Ovary (tissue), 9 donors: ENCODE measurements around the gene GOLGA7B. TPM values are rescaled to one million over a fixed set of nuclear protein-coding genes. Genes with fewer than 3 reads are reported as not detected.

ENCODE experiments used
- DNase-seq, 5 donors: peaks; one replicate each; pipeline ENCODE4 v3.0.0-alpha.2; 2019 to 2020
- H3K27ac ChIP-seq, 2 donors: fragments of 200-600 bp; one replicate each; pipeline versions ENCODE4 v1.5.1 to v1.8.0; 2019 to 2022
- H3K27me3 ChIP-seq: fragments of 200-600 bp; one replicate; pipeline ENCODE4 v1.8.0; 2022
- H3K36me3 ChIP-seq: fragments of 200-600 bp; sonication (generic); one replicate; pipeline ENCODE4 v1.5.1; 2019
- H3K4me1 ChIP-seq: one replicate; pipeline ENCODE4 v1.8.1; 2013; ENCODE audit warnings: mild to moderate bottlenecking, moderate library complexity; ENCODE audit not compliant: insufficient read depth
- H3K4me3 ChIP-seq: fragments of 200-600 bp; sonication (generic); one replicate; pipeline ENCODE4 v1.5.1; 2017
- H3K9me3 ChIP-seq, 2 donors: fragments of 200-600 bp in 1 of 2; sonication (generic) in 1 of 2; one replicate each; pipeline versions ENCODE4 v1.5.1 to v1.8.1; 2013 to 2019; ENCODE audit warnings: mild to moderate bottlenecking in 1 of 2, moderate library complexity in 1 of 2
- CTCF ChIP-seq, 3 donors: fragments of 450-650 bp in 2 of 3; fragments of 200-600 bp in 1 of 3; IDR thresholded peaks; one replicate each; pipeline versions ENCODE4 v1.5.1 to v1.8.0; 2016 to 2022; ENCODE audit warnings: antibody characterized with exemption in 3 of 3, mild to moderate bottlenecking in 1 of 3
- EP300 ChIP-seq: sonication (generic); formaldehyde crosslinking; IDR thresholded peaks from one replicate; pipeline ENCODE4 v1.6.1; 2017; ENCODE audit warnings: antibody characterized with exemption
- POLR2A ChIP-seq: fragments of 450-650 bp; IDR thresholded peaks from one replicate; pipeline ENCODE4 v1.6.1; 2017; ENCODE audit warnings: antibody characterized with exemption, mild to moderate bottlenecking, moderate library complexity
- WGBS, 3 donors: extraction: QIAGEN DNeasy Blood & Tissue Kit in 1 of 3; methylation state at CpG; one replicate each; pipeline versions ENCODE4 v1.1.5 to v1.1.7; 2013 to 2017; 5-methylcytosine and 5-hydroxymethylcytosine counted together
- intact Hi-C, 4 donors: fragments of 100-400 bp; cut with DNase I; formaldehyde crosslinking; loops; one replicate each; pipeline versions ENCODE4 v1.11.0 to v1.15.1; 2022 to 2023
- polyA plus RNA-seq, 2 donors: library from polyadenylated mRNA; stranded (reverse); fragments of 200-250 nt in 1 of 2; fragments of 350-450 nt in 1 of 2; fragmentation: Illumina TruSeq in 1 of 2; extraction: RNeasy Lipid Tissue Mini Kit (QIAGEN cat#74804) in 1 of 2; gene quantifications; one replicate each; pipeline ENCODE4 v1.2.3, GENCODE V29; 2013 to 2014
- total RNA-seq, 7 donors: library from RNA; depleted of rRNA in 2 of 7; stranded (reverse); fragments of >200 nt in 2 of 7; fragmentation: NEBNext Ultra II Directional in 3 of 7; extraction: Animal tissue kit (Norgen Biotek cat#: 25700) in 3 of 7; gene quantifications; one replicate each; pipeline versions ENCODE4 v1.1.0 to v1.2.4, GENCODE V29; 2016 to 2023
- donor health status: DM: no; HTN: no; CAD: no; lungs with moderate emphysema.
- donor health status: DM: no; HTN: no; CAD: no.
- donor health status: Bipolar disorder and iron deficiency.
- donor health status: DM: yes; HTN: yes; CAD: no.
- donor health status: DM: no; HTN: no; CAD: no.
- donor health status: DM: yes; HTN: yes; CAD: no.

GOLGA7B gene
- total and polyA plus RNA-seq, 9 donors: under 0.01 to 0.30 (median 0.05) TPM; not detected in 2

DNA sequence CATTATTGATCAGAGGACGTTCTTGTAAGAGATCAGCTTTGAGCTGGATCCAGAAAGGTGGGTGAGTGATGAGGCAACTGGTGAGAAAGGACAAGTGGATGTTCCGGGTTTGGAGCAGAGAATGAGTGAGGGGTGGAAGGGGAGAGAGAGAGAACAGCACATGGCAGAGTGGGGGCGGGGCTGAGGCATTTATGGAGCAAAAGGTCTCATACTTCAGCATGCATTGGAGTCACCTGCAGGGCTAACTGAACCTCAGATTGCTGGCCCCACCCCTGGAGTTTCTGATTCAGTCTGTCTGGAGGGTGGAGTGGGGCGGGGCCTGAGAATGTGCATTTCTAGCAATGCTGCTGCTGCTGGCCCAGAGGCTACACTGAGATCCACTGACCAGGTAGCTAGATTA lies 71.2 kb downstream of the GOLGA7B start:
- intact Hi-C loops: loop anchor here in 1 of 4 donors (10.0 kb wide), 1 partner anchor 124 kb away; no protein-coding TSS in a partner anchor
- WGBS, 3 donors: 33 to 45% (median 35%) methylated on average over 4 of the region's 4 CpGs
- TF ChIP-seq EP300: no peak
- TF ChIP-seq CTCF (IDR thresholded peaks at IDR 0.05): no peak
- no peak for TF ChIP-seq POLR2A

More for the DNA sequence above, 71.2 kb downstream of the GOLGA7B start:
- Histone ChIP-seq H3K27me3 (no peaks in the 10 kb centered on the region), H3K4me3 (no peak overlapping the region), H3K36me3 (no peaks in the 10 kb centered on the region), H3K4me1 (no peaks in the 10 kb centered on the region), H3K9me3 (no peaks in the 10 kb centered on the region), H3K27ac (no peak overlapping the region)
- DNase-seq: no peak

Other genes starting within 250 kb of the GOLGA7B start
- gene MORN4, start 216.3 kb upstream of the GOLGA7B start, total RNA-seq: 10 to 100 TPM in 4 of 7 donors, 1 to 10 TPM in 3; 6.6 to 17.7 (median 12.9) TPM
- gene MORN4, start 216.3 kb upstream of the GOLGA7B start, polyA plus RNA-seq: 10 to 100 TPM; 10.9 to 11.5 TPM
- 10 to 100 TPM; 11.0 to 18.0 (median 12.6) TPM for gene PI4K2A, start 209.2 kb upstream of the GOLGA7B start, total RNA-seq
- 10 to 100 TPM; 10.8 to 23.8 TPM for gene PI4K2A, start 209.2 kb upstream of the GOLGA7B start, polyA plus RNA-seq
- 100 to 1,000 TPM in 2 of 7 donors, 10 to 100 TPM in 5; 12.0 to 139 (median 31.8) TPM for gene AVPI1, start 162.6 kb upstream of the GOLGA7B start, total RNA-seq
- gene AVPI1, start 162.6 kb upstream of the GOLGA7B start, polyA plus RNA-seq: 10 to 100 TPM; 18.2 to 20.8 TPM
- 10 to 100 TPM; 16.2 to 58.5 (median 40.2) TPM for gene MARVELD1, start 136.1 kb upstream of the GOLGA7B start, total RNA-seq
- gene MARVELD1, start 136.1 kb upstream of the GOLGA7B start, polyA plus RNA-seq: 10 to 100 TPM; 31.0 to 55.4 TPM
- 10 to 100 TPM; 20.8 to 30.1 (median 25.8) TPM for gene ZFYVE27, start 112.7 kb upstream of the GOLGA7B start, total RNA-seq
- gene ZFYVE27, start 112.7 kb upstream of the GOLGA7B start, polyA plus RNA-seq: 10 to 100 TPM; 14.4 to 23.5 TPM
- gene SFRP5, start 77.8 kb upstream of the GOLGA7B start, total RNA-seq: 1 to 10 TPM in 1 of 7 donors, under 1 TPM in 4, not detected in 2; 0.18 to 3.0 (median 0.41) TPM
- under 1 TPM; 0.28 to 0.48 TPM for gene SFRP5, start 77.8 kb upstream of the GOLGA7B start, polyA plus RNA-seq
- 10 to 100 TPM in 1 of 7 donors, 1 to 10 TPM in 3, under 1 TPM in 3; 0.33 to 19.5 (median 1.6) TPM for gene CRTAC1, start 180.8 kb downstream of the GOLGA7B start, total RNA-seq
- gene CRTAC1, start 180.8 kb downstream of the GOLGA7B start, polyA plus RNA-seq: 1 to 10 TPM in 1 of 2 donors, under 1 TPM in 1; 0.13 to 3.2 TPM